A673 (cell line): Measurements from ENCODE around the gene BHLHA15. TPM values are rescaled to one million over a fixed set of nuclear protein-coding genes. Genes with fewer than 3 reads are reported as not detected.

Source experiments
- BruUV-seq: library from RNA; stranded (reverse); fragments of 400-500 nt; replicated peaks from 2 replicates; lab custom pipeline; 2021; lab: Mats Ljungman, UMichigan
- CTCF ChIA-PET: fragments of 300-600 bp; sonication (Branson Sonifier 250); formaldehyde crosslinking; loops from one replicate; lab custom pipeline; 2022; ENCODE audit warnings: antibody characterized with exemption; lab: Charles Lee
- POLR2A ChIA-PET: fragments of 300-600 bp; sonication (Branson Sonifier 250); formaldehyde crosslinking; loops from one replicate; lab custom pipeline; 2022; ENCODE audit warnings: antibody characterized with exemption; ENCODE audit not compliant: low non-redundant PET; lab: Charles Lee
- DNase-seq: peaks from one replicate; pipeline ENCODE4 v3.0.0-alpha.2; 2015; ENCODE audit warnings: low spot score
- H3K27ac ChIP-seq: fragments of 200-600 bp; sonication (generic); 2 replicates; pipeline ENCODE4 v1.5.1; 2016; ENCODE audit warnings: mixed run types, low read depth, mild to moderate bottlenecking, mixed read lengths, antibody characterized with exemption, low read length; ENCODE audit not compliant: poor library complexity, severe bottlenecking
- H3K27me3 ChIP-seq: fragments of 200-600 bp; sonication (generic); replicated peaks from 2 replicates; pipeline ENCODE4 v1.6.1; 2017; ENCODE audit warnings: mixed run types, low read depth, mild to moderate bottlenecking, mixed read lengths, antibody characterized with exemption, low read length; ENCODE audit not compliant: insufficient read depth, poor library complexity
- H3K36me3 ChIP-seq: fragments of 200-600 bp; sonication (generic); 2 replicates; pipeline ENCODE4 v1.6.1; 2016; ENCODE audit warnings: mixed run types, mild to moderate bottlenecking, mixed read lengths, antibody characterized with exemption, low read length; ENCODE audit not compliant: insufficient read depth, poor library complexity, severe bottlenecking
- H3K4me1 ChIP-seq: fragments of 200-600 bp; sonication (generic); 2 replicates; pipeline ENCODE4 v1.6.1; 2017; ENCODE audit warnings: mixed run types, mild to moderate bottlenecking, mixed read lengths, antibody characterized with exemption, low read length; ENCODE audit not compliant: insufficient read depth, poor library complexity, severe bottlenecking
- H3K4me3 ChIP-seq: fragments of 200-600 bp; sonication (generic); 2 replicates; pipeline ENCODE4 v1.5.1; 2016; ENCODE audit warnings: low read depth, mixed run types, mild to moderate bottlenecking, mixed read lengths, low read length; ENCODE audit not compliant: poor library complexity, severe bottlenecking
- H3K9me3 ChIP-seq: fragments of 200-600 bp; sonication (generic); 2 replicates; pipeline ENCODE4 v1.6.1; 2016; ENCODE audit warnings: mixed run types, low read depth, mild to moderate bottlenecking, mixed read lengths, antibody characterized with exemption, low read length; ENCODE audit not compliant: poor library complexity, severe bottlenecking
- CTCF ChIP-seq: fragments of 300-800, 200-600 bp; sonication (generic); conservative IDR thresholded peaks from 2 replicates; pipeline ENCODE4 v1.5.1; 2017; ENCODE audit warnings: low read depth, mild to moderate bottlenecking, antibody characterized with exemption, low read length, moderate library complexity, mixed read lengths
- EZH2 ChIP-seq: fragments of 200-600 bp; sonication (generic); IDR thresholded peaks from 2 replicates; pipeline ENCODE4 v1.6.1; 2017; ENCODE audit warnings: borderline replicate concordance, low read depth, mild to moderate bottlenecking, mixed read lengths, antibody characterized with exemption, low read length; ENCODE audit not compliant: poor library complexity, severe bottlenecking
- intact Hi-C: fragments of 100-400 bp; cut with micrococcal nuclease; formaldehyde crosslinking; loops from one replicate; pipeline ENCODE4 v1.10.0; 2022; ENCODE audit not compliant: unreplicated experiment
- total RNA-seq: library from RNA; stranded (reverse); gene quantifications from 2 replicates; pipeline ENCODE4 v1.2.3, GENCODE V29; 2021

The BHLHA15 gene
- total RNA-seq, 1 experiment from 2014 or later, result 0.64 TPM

GRCh38 chr7:98214811-98215321 lies 3.6 kb downstream of the BHLHA15 start:
- no TSS peak for BruUV-seq
- Histone ChIP-seq H3K27me3 (no peaks in the 10 kb centered on the region), H3K36me3 (no peaks in the 10 kb centered on the region), H3K4me1 (no peaks in the 10 kb centered on the region), H3K9me3 (no peaks in the 10 kb centered on the region), H3K4me3 (no peak overlapping the region), H3K27ac (no peak overlapping the region)
- DNase-seq, result no peak
- ChIA-PET POLR2A (no interaction called here), CTCF (no interaction called here)
- intact Hi-C loops, result no loop called here
- no peak for TF ChIP-seq CTCF
- no peak for TF ChIP-seq EZH2

- ChIA-PET CTCF (no interaction called here), POLR2A (no interaction called here)
- H3K4me3 ChIP-seq, result no peak overlapping the region
- H3K27me3 ChIP-seq, result no peaks in the 10 kb centered on the region
- no peaks in the 10 kb centered on the region for H3K36me3 ChIP-seq
- TF ChIP-seq CTCF, result no peak
- TF ChIP-seq EZH2, result no peak
- no peak overlapping the region for H3K27ac ChIP-seq
- no peaks in the 10 kb centered on the region for H3K4me1 ChIP-seq
- DNase-seq, result no peak
- H3K9me3 ChIP-seq, result no peaks in the 10 kb centered on the region
- intact Hi-C loops, result no loop called here
- TSS peak; percentile 59 for BruUV-seq
These were observed 4.6 kb downstream of the BHLHA15 start for GRCh38 chr7:98215561-98216495.

- intact Hi-C loops, result no loop called here
- Histone ChIP-seq H3K36me3 (no peaks in the 10 kb centered on the region), H3K4me1 (no peaks in the 10 kb centered on the region), H3K9me3 (no peaks in the 10 kb centered on the region), H3K4me3 (no peak overlapping the region), H3K27ac (no peak overlapping the region), H3K27me3 (no peaks in the 10 kb centered on the region)
- CTCF ChIA-PET, result no interaction called here
- no TSS peak for BruUV-seq
- DNase-seq, result no peak
- POLR2A ChIA-PET, result no interaction called here
- TF ChIP-seq CTCF, result no peak
- TF ChIP-seq EZH2, result no peak
These were observed 5.8 kb downstream of the BHLHA15 start for GRCh38 chr7:98216941-98217622.
